Measurements from ENCODE around the gene KRT20. TPM values are rescaled to one million over a fixed set of nuclear protein-coding genes. Genes with fewer than 3 reads are reported as not detected.

Gene KRT20
- total and polyA plus RNA-seq, 2 donors (not counting 3 experiments of a cell fraction or from before 2014, with no cell fraction given), result not detected

DNA sequence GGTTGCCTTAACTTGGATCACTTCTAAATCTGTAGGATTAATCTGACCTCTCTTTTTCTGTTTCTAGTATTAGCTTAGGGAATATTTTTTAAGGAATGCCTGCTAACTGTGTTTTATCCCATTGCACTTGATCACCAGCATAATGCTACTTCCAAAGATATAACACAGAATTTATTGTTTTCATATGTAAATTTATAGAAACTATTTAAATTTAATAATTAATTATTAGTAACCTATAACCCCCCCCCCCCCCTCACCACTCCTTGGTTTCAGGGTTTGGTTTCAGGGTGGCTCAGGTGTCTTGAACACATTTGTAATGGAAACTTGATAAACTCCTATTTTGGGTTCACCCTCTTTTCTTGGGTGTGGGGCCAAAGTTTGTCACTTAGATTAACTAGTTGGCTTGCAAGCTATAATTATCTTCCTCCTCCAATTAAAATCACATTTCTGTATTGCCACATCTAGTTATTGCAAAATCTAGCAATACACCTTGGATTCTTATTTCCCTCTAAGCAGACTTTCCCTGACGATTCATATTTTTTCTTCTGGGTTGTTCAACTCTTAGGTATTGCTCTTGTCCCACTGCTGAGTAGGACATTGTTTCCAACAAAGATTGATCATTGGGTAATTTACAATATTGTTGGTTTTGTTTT, 36.3 kb downstream of the KRT20 start:
- H2AFZ ChIP-seq (ENCODE audit: low read depth, low read length), result no peak overlapping the region
- H3K27me3 ChIP-seq (ENCODE audit: control insufficient read depth in 2 of 2, insufficient read depth in 2 of 2, low read length in 2 of 2), result peaks cover 7 to 10% of the 10 kb centered on the region in 2 experiments
- no peaks in the 10 kb centered on the region for H3K79me2 ChIP-seq (ENCODE audit: control insufficient read depth, insufficient read depth, low read length)
- no peak for FAIRE-seq
- dilution Hi-C loops (cut with MboI; ENCODE audit: extremely low pct_ligation_motif_present, low sequenced_read_pairs) (no loop called here), intact Hi-C loops (cut with micrococcal nuclease) (no loop called here)
- ChIA-PET CTCF (interaction anchor here (1.1 to 1.7 kb wide), 5 partner anchors 8 to 814 kb away, joined by 3 to 4 read pairs (median 4); no protein-coding TSS in a partner anchor), POLR2A (no interaction called here)
- H3K9ac ChIP-seq (replicated peaks; ENCODE audit: extremely low read depth, insufficient read depth, low read length), result no peak overlapping the region
- no peak overlapping the region for H3K4me3 ChIP-seq (replicated peaks in 1 of 3; ENCODE audit: insufficient read depth in 1 of 3, low read depth in 1 of 3, low read length in 3 of 3)
- H4K20me1 ChIP-seq (replicated peaks; ENCODE audit: control insufficient read depth, extremely low read depth, insufficient read depth, low read length), result no peaks in the 10 kb centered on the region
- H3K4me2 ChIP-seq (ENCODE audit: insufficient read depth, low read length), result no peak overlapping the region
- no peaks in the 10 kb centered on the region for H3K9me1 ChIP-seq (replicated peaks; ENCODE audit: control insufficient read depth, extremely low read depth, insufficient read depth, low read length)
- peaks cover under 1% of the 10 kb centered on the region for H3K4me1 ChIP-seq (ENCODE audit: control insufficient read depth, extremely low read depth, insufficient read depth, low read length)
- no peak overlapping the region for H3K27ac ChIP-seq (ENCODE audit: insufficient read depth, low read depth, low read length)
- no peaks in the 10 kb centered on the region for H3K9me3 ChIP-seq (replicated peaks; ENCODE audit: control insufficient read depth, insufficient read depth, low read length)
- H3K36me3 ChIP-seq (ENCODE audit: control insufficient read depth in 2 of 2, extremely low read depth in 1 of 2, insufficient read depth in 2 of 2, low read length in 2 of 2), result no peaks in the 10 kb centered on the region
- BruUV-seq (replicated peaks), result no TSS peak
- DNase-seq (ENCODE audit: low read depth, low spot score), result no peak
- TF ChIP-seq JUN (IDR thresholded peaks at IDR 0.05; ENCODE audit: borderline replicate concordance, insufficient read depth, insufficient read length, low read depth), result no peak
- TF ChIP-seq MYC (IDR thresholded peaks at IDR 0.05; ENCODE audit: low read depth, low read length), result no peak
- TF ChIP-seq, protein P1, sequence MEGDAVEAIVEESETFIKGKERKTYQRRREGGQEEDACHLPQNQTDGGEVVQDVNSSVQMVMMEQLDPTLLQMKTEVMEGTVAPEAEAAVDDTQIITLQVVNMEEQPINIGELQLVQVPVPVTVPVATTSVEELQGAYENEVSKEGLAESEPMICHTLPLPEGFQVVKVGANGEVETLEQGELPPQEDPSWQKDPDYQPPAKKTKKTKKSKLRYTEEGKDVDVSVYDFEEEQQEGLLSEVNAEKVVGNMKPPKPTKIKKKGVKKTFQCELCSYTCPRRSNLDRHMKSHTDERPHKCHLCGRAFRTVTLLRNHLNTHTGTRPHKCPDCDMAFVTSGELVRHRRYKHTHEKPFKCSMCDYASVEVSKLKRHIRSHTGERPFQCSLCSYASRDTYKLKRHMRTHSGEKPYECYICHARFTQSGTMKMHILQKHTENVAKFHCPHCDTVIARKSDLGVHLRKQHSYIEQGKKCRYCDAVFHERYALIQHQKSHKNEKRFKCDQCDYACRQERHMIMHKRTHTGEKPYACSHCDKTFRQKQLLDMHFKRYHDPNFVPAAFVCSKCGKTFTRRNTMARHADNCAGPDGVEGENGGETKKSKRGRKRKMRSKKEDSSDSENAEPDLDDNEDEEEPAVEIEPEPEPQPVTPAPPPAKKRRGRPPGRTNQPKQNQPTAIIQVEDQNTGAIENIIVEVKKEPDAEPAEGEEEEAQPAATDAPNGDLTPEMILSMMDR (IDR thresholded peaks at IDR 0.05; ENCODE audit: extremely low read depth in 1 of 2, insufficient read depth in 1 of 2, low read depth in 1 of 2, low read length in 2 of 2), result no peak
- no peak for TF ChIP-seq POLR2A (IDR thresholded peaks at IDR 0.05; ENCODE audit: low read depth, low read length)
- no peak for TF ChIP-seq MAX (IDR thresholded peaks at IDR 0.05; ENCODE audit: insufficient read depth, insufficient read length)
- no peak for TF ChIP-seq POLR2AphosphoS5 (IDR thresholded peaks at IDR 0.05; ENCODE audit: insufficient read depth, low read depth, low read length)
- TF ChIP-seq GATA2 (IDR thresholded peaks at IDR 0.05; ENCODE audit: insufficient read depth, insufficient read length, low read depth, low read length), result no peak
- no peak for TF ChIP-seq FOS (IDR thresholded peaks at IDR 0.05; ENCODE audit: borderline replicate concordance, insufficient read depth, low read length)
- TF ChIP-seq EZH2 (IDR thresholded peaks at IDR 0.05; ENCODE audit: borderline replicate concordance, low read depth, low read length, severe bottlenecking), result no peak

All from endothelial cell of umbilical vein (primary cell).